ENCODE data around the gene U2AF2. TPM values are rescaled to one million over a fixed set of nuclear protein-coding genes. Genes with fewer than 3 reads are reported as not detected.

Gene U2AF2
- total RNA-seq, 1 experiment from 2014 or later: 323 TPM

DNA sequence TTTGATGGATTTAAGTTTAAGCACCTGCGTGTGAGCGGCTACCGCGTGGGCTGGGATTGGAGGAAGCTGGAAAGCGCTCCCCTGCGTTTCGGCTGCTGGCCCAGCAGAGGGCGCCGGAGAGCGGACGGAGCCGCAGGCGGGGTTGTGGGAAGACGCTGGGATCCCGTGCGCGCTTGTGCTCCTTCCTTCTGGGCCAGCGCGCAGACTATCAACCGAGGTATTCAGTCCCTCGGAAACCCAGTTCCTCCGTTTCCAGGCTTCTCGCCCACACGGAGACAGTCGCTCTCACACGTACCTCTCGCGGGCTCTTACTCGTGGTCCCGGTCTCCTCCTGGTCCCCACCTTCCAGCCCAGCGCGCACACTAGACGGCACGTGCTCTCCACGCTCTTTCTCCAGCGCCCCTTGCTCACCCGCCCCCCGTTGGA lies 49.0 kb downstream of the U2AF2 start:
- no peak for DNase-seq
- no peaks in the 10 kb centered on the region for H3K9me2 ChIP-seq (ENCODE audit: insufficient read depth)
- no peaks in the 10 kb centered on the region for H3K27me3 ChIP-seq (ENCODE audit: insufficient read depth, low read depth)
- H3K79me2 ChIP-seq (ENCODE audit: low read depth): no peaks in the 10 kb centered on the region
- H3K4me3 ChIP-seq: no peak overlapping the region
- no peaks in the 10 kb centered on the region for H3K4me1 ChIP-seq (replicated peaks; ENCODE audit: insufficient read depth)
- no TSS peak for BruUV-seq (replicated peaks)
- no peak overlapping the region for H3K27ac ChIP-seq
- POLR2A ChIA-PET (ENCODE audit: unreplicated experiment): no interaction called here
- no peaks in the 10 kb centered on the region for H3F3A ChIP-seq (ENCODE audit: insufficient read depth, low read depth)
- CTCF ChIA-PET: no interaction called here
- no peaks in the 10 kb centered on the region; the same call in 1 of the 2 replicates for H3K9me3 ChIP-seq (ENCODE audit: insufficient read depth, low read depth)
- 0 out of 2 replicates have a peak, but pooled peaks cover 3% of the 10 kb centered on the region for H4K20me1 ChIP-seq (ENCODE audit: insufficient read depth)
- intact Hi-C loops (cut with micrococcal nuclease; ENCODE audit: unreplicated experiment): no loop called here
- H3K36me3 ChIP-seq (ENCODE audit: low read depth): no peaks in the 10 kb centered on the region
- no peak overlapping the region for H3K4me2 ChIP-seq
- TF ChIP-seq EZH2 (IDR thresholded peaks at IDR 0.05; ENCODE audit: low read depth): no peak
- TF ChIP-seq, protein P1, sequence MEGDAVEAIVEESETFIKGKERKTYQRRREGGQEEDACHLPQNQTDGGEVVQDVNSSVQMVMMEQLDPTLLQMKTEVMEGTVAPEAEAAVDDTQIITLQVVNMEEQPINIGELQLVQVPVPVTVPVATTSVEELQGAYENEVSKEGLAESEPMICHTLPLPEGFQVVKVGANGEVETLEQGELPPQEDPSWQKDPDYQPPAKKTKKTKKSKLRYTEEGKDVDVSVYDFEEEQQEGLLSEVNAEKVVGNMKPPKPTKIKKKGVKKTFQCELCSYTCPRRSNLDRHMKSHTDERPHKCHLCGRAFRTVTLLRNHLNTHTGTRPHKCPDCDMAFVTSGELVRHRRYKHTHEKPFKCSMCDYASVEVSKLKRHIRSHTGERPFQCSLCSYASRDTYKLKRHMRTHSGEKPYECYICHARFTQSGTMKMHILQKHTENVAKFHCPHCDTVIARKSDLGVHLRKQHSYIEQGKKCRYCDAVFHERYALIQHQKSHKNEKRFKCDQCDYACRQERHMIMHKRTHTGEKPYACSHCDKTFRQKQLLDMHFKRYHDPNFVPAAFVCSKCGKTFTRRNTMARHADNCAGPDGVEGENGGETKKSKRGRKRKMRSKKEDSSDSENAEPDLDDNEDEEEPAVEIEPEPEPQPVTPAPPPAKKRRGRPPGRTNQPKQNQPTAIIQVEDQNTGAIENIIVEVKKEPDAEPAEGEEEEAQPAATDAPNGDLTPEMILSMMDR (conservative IDR thresholded peaks at IDR 0.05): peak; percentile 59
- no peak overlapping the region for H2AFZ ChIP-seq

DNA sequence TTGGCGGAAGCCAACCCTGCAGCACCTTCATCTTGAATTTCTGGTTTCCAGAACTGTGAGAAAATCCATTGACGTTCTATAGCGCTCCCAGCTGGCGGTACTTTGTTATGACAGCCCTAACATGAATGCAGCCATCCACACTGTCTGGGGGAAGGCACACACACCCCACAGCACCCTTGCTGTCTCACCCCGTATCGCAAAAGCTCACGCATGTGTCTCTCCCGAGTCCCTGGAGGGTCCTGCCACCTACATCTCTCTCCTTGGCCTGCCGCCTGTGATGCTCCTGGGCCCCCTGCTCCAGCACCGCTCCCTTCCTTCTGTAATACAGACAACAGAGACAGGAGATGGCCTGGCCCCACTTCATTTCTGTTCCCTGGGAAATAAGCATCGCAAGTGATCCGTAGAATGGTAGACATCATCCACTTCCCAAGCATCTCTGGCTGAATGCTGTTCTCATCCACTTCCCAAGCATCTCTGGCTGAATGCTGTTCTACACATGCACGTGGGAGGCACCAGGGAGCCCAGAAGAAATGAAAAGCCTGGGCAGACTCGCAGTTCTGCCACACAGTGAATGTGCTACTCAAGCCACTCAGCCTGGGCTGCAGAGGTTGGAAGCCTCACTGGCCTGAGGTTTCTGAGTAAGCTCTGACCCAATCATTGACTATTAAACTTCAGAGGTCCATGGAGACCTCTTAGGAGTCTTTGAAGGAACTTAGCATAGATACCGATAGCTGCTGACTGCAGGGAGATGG lies 49.8 kb downstream of the U2AF2 start:
- intact Hi-C loops (cut with micrococcal nuclease; ENCODE audit: unreplicated experiment): no loop called here
- no TSS peak for BruUV-seq (replicated peaks)
- H3K4me2 ChIP-seq: no peak overlapping the region
- H3K36me3 ChIP-seq (ENCODE audit: low read depth): no peaks in the 10 kb centered on the region
- H3K9me3 ChIP-seq (ENCODE audit: insufficient read depth, low read depth): no peaks in the 10 kb centered on the region; the same call in 1 of the 2 replicates
- no peaks in the 10 kb centered on the region for H3K9me2 ChIP-seq (ENCODE audit: insufficient read depth)
- H3K4me3 ChIP-seq: no peak overlapping the region
- no peaks in the 10 kb centered on the region for H3K79me2 ChIP-seq (ENCODE audit: low read depth)
- H3K27me3 ChIP-seq (ENCODE audit: insufficient read depth, low read depth): peaks cover 4% of the 10 kb centered on the region; the same call in 1 of the 2 replicates
- 0 out of 2 replicates have a peak, but pooled peaks cover under 1% of the 10 kb centered on the region for H4K20me1 ChIP-seq (ENCODE audit: insufficient read depth)
- no peak overlapping the region for H3K27ac ChIP-seq
- TF ChIP-seq, protein P1 (conservative IDR thresholded peaks at IDR 0.05): no peak
- no peak for TF ChIP-seq EZH2 (IDR thresholded peaks at IDR 0.05; ENCODE audit: low read depth)
- ChIA-PET POLR2A (ENCODE audit: unreplicated experiment) (no interaction called here), CTCF (no interaction called here)
- no peak for DNase-seq
- 0 out of 2 replicates have a peak, but pooled peaks cover 2% of the 10 kb centered on the region for H3F3A ChIP-seq (ENCODE audit: insufficient read depth, low read depth)
- H2AFZ ChIP-seq: no peak overlapping the region
- no peaks in the 10 kb centered on the region for H3K4me1 ChIP-seq (replicated peaks; ENCODE audit: insufficient read depth)

DNA sequence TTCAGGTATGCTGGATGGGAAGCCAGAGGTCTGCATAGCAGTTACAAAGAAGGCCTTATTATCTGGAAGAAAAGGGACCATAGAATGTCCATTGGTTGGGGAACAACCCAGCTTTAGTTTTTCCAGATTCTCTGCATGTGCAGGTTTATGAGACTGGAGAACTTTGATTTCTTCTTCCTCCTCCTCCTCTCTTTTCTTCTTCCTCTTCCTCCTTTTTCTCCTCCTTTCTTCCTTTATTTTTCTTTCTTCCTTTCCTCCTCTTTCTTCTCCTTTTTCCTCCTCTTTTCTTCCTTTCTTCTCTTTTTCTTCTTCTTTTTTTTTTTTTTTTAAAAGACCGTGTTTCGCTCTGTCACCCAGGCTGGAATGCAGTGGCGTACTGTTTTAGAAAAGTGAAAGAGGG lies 51.1 kb downstream of the U2AF2 start:
- POLR2A ChIA-PET (ENCODE audit: unreplicated experiment): no interaction called here
- H3K9me3 ChIP-seq (ENCODE audit: insufficient read depth, low read depth): no peaks in the 10 kb centered on the region; the same call in 1 of the 2 replicates
- no peaks in the 10 kb centered on the region for H3K4me1 ChIP-seq (replicated peaks; ENCODE audit: insufficient read depth)
- H3K36me3 ChIP-seq (ENCODE audit: low read depth): no peaks in the 10 kb centered on the region
- H4K20me1 ChIP-seq (ENCODE audit: insufficient read depth): no peaks in the 10 kb centered on the region
- H3K27me3 ChIP-seq (ENCODE audit: insufficient read depth, low read depth): peaks cover 7% of the 10 kb centered on the region; the same call in 1 of the 2 replicates
- intact Hi-C loops (cut with micrococcal nuclease; ENCODE audit: unreplicated experiment): no loop called here
- no peak for DNase-seq
- no peak overlapping the region for H3K4me3 ChIP-seq
- H3K4me2 ChIP-seq: no peak overlapping the region
- no peak for TF ChIP-seq EZH2 (IDR thresholded peaks at IDR 0.05; ENCODE audit: low read depth)
- TF ChIP-seq, protein P1 (conservative IDR thresholded peaks at IDR 0.05): no peak
- no peak overlapping the region for H3K27ac ChIP-seq
- BruUV-seq (replicated peaks): no TSS peak
- H2AFZ ChIP-seq: no peak overlapping the region
- H3K79me2 ChIP-seq (ENCODE audit: low read depth): no peaks in the 10 kb centered on the region
- 0 out of 2 replicates have a peak, but pooled peaks cover 2% of the 10 kb centered on the region for H3F3A ChIP-seq (ENCODE audit: insufficient read depth, low read depth)
- no peaks in the 10 kb centered on the region for H3K9me2 ChIP-seq (ENCODE audit: insufficient read depth)
- CTCF ChIA-PET: no interaction called here
